SK-N-SH treated with all-trans-retinoic acid at 6 μM for 48 hours (cell line): ENCODE measurements around the gene TSPAN1.

Experiments used
- ATAC-seq: fragments of 200-7000 bp; cut with Tn5 transposase; 3 replicates; pipeline ENCODE4 v1.9.1; 2020; ENCODE audit warnings: mild to moderate bottlenecking, moderate library complexity
- ARNTL ChIP-seq: fragments of 450-650 bp; formaldehyde crosslinking; IDR thresholded peaks from 2 replicates; pipeline ENCODE4 v1.5.0; 2020; ENCODE audit warnings: low read depth, mild to moderate bottlenecking, moderate library complexity, borderline replicate concordance
- CREB5 ChIP-seq: fragments of 250-450 bp; sonication (Bioruptor Pico); IDR thresholded peaks from 2 replicates; pipeline ENCODE4 v1.5.1; 2020; ENCODE audit warnings: low read depth, mild to moderate bottlenecking, moderate library complexity
- CSRNP3 ChIP-seq: fragments of 250-450 bp; sonication (Bioruptor Pico); IDR thresholded peaks from 2 replicates; pipeline ENCODE4 v1.5.1; 2021; ENCODE audit warnings: mild to moderate bottlenecking, moderate library complexity
- ESRRG ChIP-seq: fragments of 250-450 bp; sonication (Bioruptor Pico); IDR thresholded peaks from 2 replicates; pipeline ENCODE4 v1.6.1; 2021; ENCODE audit warnings: mild to moderate bottlenecking
- GLIS3 ChIP-seq: fragments of 250-450 bp; sonication (Bioruptor Pico); IDR thresholded peaks from 2 replicates; pipeline ENCODE4 v1.5.0; 2020; ENCODE audit warnings: mild to moderate bottlenecking, moderate library complexity
- ISL1 ChIP-seq: fragments of 250-450 bp; sonication (Bioruptor Pico); IDR thresholded peaks from 2 replicates; pipeline ENCODE4 v2.1.2; 2022; ENCODE audit warnings: mild to moderate bottlenecking, moderate library complexity
- OSR1 ChIP-seq: fragments of 250-450 bp; sonication (Bioruptor Pico); IDR thresholded peaks from 2 replicates; pipeline ENCODE4 v1.8.0; 2022; ENCODE audit warnings: moderate library complexity, mild to moderate bottlenecking, inconsistent platforms
- POU6F1 ChIP-seq: fragments of 250-450 bp; sonication (Bioruptor Pico); IDR thresholded peaks from 2 replicates; pipeline ENCODE4 v1.8.0; 2021; ENCODE audit warnings: low read depth, mild to moderate bottlenecking, moderate library complexity, borderline replicate concordance
- PPARA ChIP-seq: fragments of 250-450 bp; sonication (Bioruptor Pico); IDR thresholded peaks from 2 replicates; pipeline ENCODE4 v1.5.0; 2020; ENCODE audit warnings: mild to moderate bottlenecking, borderline replicate concordance
- RARB ChIP-seq: fragments of 250-450 bp; sonication (Bioruptor Pico); IDR thresholded peaks from 2 replicates; pipeline ENCODE4 v1.8.0; 2021; ENCODE audit warnings: mild to moderate bottlenecking, moderate library complexity
- SNAI2 ChIP-seq: fragments of 250-450 bp; sonication (Bioruptor Pico); IDR thresholded peaks from 2 replicates; pipeline ENCODE4 v1.5.0; 2020; ENCODE audit warnings: mild to moderate bottlenecking, moderate library complexity
- TCF4 ChIP-seq: fragments of 250-450 bp; sonication (Bioruptor Pico); IDR thresholded peaks from 2 replicates; pipeline ENCODE4 v1.8.0; 2021; ENCODE audit warnings: mild to moderate bottlenecking, moderate library complexity, borderline replicate concordance
- TOX ChIP-seq: fragments of 250-450 bp; sonication (Bioruptor Pico); IDR thresholded peaks from 2 replicates; pipeline ENCODE4 v1.8.0; 2021; ENCODE audit warnings: mild to moderate bottlenecking, moderate library complexity, borderline replicate concordance
- TSHZ2 ChIP-seq: fragments of 250-450 bp; sonication (Bioruptor Pico); IDR thresholded peaks from 2 replicates; pipeline ENCODE4 v1.5.0; 2020; ENCODE audit warnings: mild to moderate bottlenecking, moderate library complexity
- ZC3H10 ChIP-seq: fragments of 250-450 bp; sonication (Bioruptor Pico); IDR thresholded peaks from 2 replicates; pipeline ENCODE4 v1.5.1; 2021; ENCODE audit warnings: mild to moderate bottlenecking, moderate library complexity
- ZFP3 ChIP-seq: fragments of 250-450 bp; sonication (Bioruptor Pico); IDR thresholded peaks from 2 replicates; pipeline ENCODE4 v1.5.0; 2020; ENCODE audit warnings: mild to moderate bottlenecking, moderate library complexity
- ZFP30 ChIP-seq: fragments of 450-650 bp; formaldehyde crosslinking; IDR thresholded peaks from 2 replicates; pipeline ENCODE4 v1.5.0; 2022; ENCODE audit warnings: mild to moderate bottlenecking, moderate library complexity
- ZNF565 ChIP-seq: fragments of 450-650 bp; formaldehyde crosslinking; conservative IDR thresholded peaks from 2 replicates; pipeline ENCODE4 v1.5.0; 2020; ENCODE audit warnings: low read depth, mild to moderate bottlenecking, moderate library complexity
- ZNF70 ChIP-seq: fragments of 450-650 bp; formaldehyde crosslinking; IDR thresholded peaks from 2 replicates; pipeline ENCODE4 v1.5.0; 2020; ENCODE audit warnings: mild to moderate bottlenecking, moderate library complexity
- ZNF8 ChIP-seq: fragments of 450-650 bp; formaldehyde crosslinking; IDR thresholded peaks from 2 replicates; pipeline ENCODE4 v1.5.0; 2020; ENCODE audit warnings: mild to moderate bottlenecking, moderate library complexity

The TSPAN1 gene

GRCh38 chr1:46174448-46175231 lies at the start of gene TSPAN1:
Gene TSPAN1, plus strand, starts transcription at chr1:46175087. Its CDS starts 6,021 bp downstream, at chr1:46181108.
- TF ChIP-seq ZNF565 = no peak
- no peak for TF ChIP-seq ESRRG
- TF ChIP-seq RARB (CRISPR knock-in tag) = no peak
- no peak for TF ChIP-seq ISL1 (CRISPR knock-in tag)
- no peak for TF ChIP-seq PPARA (CRISPR knock-in tag)
- TF ChIP-seq ZNF70 (CRISPR knock-in tag) = no peak
- no peak for TF ChIP-seq TCF4
- no peak for ATAC-seq

GRCh38 chr1:46128344-46128743 lies 46.5 kb upstream of the TSPAN1 start:
- TF ChIP-seq ZFP3 (CRISPR knock-in tag) (no peak), RARB (CRISPR knock-in tag) (no peak), ZNF8 (CRISPR knock-in tag) (no peak), CREB5 (no peak), ISL1 (CRISPR knock-in tag) (no peak), GLIS3 (CRISPR knock-in tag) (no peak), TSHZ2 (CRISPR knock-in tag) (no peak), TCF4 (no peak), ARNTL (CRISPR knock-in tag) (no peak), ZNF70 (CRISPR knock-in tag) (no peak), POU6F1 (CRISPR knock-in tag) (no peak), ZFP30 (no peak), SNAI2 (CRISPR knock-in tag) (no peak)
- ATAC-seq = no peak

- TF ChIP-seq TOX (CRISPR knock-in tag) (no peak), ZFP3 (CRISPR knock-in tag) (no peak), ZNF565 (no peak), ARNTL (CRISPR knock-in tag) (no peak), ZFP30 (no peak), TCF4 (no peak), OSR1 (CRISPR knock-in tag) (no peak), CREB5 (no peak), PPARA (CRISPR knock-in tag) (no peak), ESRRG (no peak), ISL1 (CRISPR knock-in tag) (no peak), ZC3H10 (CRISPR knock-in tag) (no peak), CSRNP3 (no peak), TSHZ2 (CRISPR knock-in tag) (no peak), GLIS3 (CRISPR knock-in tag) (no peak), POU6F1 (CRISPR knock-in tag) (no peak), SNAI2 (CRISPR knock-in tag) (no peak)
- TF ChIP-seq, all 23 proteins: peak for 0
- no peak for ATAC-seq
Measured at GRCh38 chr1:46130121-46130520, 44.8 kb upstream of the TSPAN1 start.
